Amniotic epithelial cell (primary cell): ENCODE results near the gene ATP6V0A1.
"Not testable (repeated sequence)": the region's sequence is repeated elsewhere in the genome, so short reads cannot be mapped to it uniquely, and the experiment has no call there.

ENCODE experiments used
- DNase-seq: peaks from one replicate; pipeline ENCODE4 v3.0.0-alpha.2; 2010; ENCODE audit warnings: low read depth

ATP6V0A1 gene

DNA sequence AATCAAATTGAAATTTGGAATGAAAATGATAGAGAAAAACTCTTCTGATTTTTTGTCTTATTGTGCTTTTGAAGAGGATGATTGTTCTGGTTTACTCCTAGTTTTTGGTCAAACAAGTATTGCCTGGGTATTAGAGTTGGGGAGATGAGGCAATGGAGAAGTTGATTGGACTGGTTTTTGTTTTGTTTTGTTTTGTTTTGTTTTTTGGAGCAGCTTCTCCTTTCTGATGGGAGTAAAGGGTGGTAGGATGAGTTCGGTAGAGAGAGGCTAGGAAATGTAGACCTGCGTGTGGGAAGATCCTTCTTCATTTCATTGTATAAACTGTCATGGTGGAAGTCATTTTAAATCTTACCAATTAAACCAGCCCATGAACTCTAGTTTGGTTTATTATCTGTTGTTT lies 17.7 kb downstream of the ATP6V0A1 start:
- DNase-seq = no peak

DNA sequence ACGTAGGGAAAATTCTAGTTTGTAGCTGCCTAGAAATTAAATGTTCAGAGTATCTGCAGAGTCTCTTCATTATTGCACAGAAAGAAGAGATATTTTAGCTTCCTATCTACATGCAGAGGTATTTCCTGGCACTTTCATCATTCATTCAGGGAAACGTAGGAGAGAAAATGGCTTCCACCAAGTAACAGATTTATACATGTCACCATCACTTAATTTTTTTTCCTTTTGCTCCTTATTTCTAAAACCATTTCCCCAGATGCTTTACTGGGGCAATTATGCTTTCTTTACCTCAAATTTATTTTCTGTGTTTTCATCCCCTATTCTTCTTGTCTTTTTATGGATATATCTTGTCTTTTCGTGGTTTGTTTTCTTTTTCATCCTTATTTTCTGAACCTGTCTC lies 18.5 kb downstream of the ATP6V0A1 start:
- no peak for DNase-seq

DNA sequence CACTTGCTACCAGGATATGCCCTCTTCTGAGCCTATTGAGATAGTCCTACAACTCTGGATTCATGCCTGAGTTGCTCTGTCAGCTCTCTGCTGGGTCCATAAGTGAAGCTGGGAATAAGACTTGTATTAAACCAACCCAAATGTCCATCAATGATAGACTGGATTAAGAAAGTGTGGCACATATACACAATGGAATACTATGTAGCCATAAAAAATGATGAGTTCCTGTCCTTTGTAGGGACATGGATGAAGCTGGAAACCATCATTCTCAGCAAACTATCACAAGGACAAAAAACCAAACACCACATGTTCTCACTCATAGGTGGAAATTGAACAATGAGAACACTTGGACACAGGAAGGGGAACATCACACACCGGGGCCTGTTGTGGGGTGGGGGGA lies 19.1 kb downstream of the ATP6V0A1 start:
- DNase-seq = not testable (repeated sequence)

DNA sequence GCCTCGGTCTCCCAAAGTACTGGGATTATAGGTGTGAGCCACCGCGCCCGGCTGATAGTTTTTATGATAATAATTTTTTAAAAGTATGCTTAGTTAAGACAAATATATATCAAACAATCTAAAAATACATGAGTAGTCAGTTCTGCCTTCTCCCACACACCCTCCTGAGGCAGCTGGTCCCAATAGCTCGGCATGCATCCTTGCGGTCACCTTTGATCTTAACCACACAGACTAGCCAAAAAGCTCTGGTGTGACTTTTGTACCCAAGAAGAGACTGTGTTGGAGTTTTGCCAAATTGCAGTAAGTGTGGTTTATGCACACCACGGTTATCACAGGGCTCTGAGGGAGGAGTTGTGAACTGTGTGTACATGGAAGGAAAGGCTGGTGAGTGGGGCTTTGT lies 25.6 kb downstream of the ATP6V0A1 start:
- DNase-seq = no peak

DNA sequence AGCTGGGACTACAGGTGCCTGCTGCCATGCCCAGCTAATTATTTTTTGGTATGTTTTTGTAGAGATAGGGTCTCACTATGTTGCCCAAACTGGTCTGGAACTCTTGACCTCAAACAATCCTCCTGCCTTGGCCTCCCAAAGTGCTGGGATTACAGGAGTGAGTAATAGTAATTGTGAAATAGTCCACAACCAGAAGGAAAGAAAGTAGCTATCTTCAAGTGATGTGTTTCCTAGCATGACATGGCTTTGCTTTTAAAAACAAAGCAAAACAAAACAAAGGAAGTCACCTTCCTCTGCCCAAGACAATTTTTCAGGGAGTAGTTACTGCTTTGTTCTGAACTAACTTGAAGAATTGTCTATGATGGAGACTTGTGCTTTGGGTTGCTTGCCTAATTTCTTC lies 27.0 kb downstream of the ATP6V0A1 start:
- peak; percentile 41 for DNase-seq

DNA sequence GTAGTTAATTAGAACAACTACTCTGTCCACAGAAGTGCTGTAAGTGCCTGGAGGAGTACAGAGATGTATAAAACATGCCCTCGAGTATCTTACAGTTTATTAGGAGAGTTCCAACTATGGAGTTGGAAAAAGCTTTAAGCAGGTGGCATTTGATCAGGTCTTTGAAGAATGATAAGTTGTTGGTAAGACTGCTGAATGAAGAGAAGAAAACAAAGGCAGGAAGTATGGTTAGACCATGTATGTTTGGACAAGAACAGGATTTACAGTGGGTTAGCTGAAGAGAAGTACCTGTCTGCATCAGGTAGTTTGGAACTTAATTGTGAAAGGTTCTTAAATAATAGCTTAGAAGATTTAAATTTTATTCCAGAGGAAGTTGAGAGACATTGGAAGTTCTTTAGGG lies 29.4 kb downstream of the ATP6V0A1 start:
- no peak for DNase-seq

DNA sequence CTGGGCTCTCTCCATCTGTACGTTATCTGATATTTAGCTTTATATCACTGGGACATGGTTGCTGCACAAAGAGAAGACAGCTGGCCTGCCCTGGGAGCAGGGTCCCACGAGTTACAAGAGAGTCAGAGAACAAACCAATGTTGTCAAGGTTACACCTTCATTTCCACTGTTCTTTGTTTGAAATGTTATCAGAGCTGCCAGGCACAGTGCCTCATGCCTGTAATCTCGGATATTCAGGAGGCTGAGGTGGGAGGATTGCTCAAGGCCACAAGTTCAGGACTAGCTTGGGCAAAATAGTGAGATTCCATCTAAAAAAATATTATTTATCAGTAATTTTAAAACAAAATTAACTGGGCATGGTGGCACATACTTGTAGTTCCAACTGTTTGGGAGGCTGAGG lies 34.6 kb downstream of the ATP6V0A1 start:
- DNase-seq = peak; percentile 19

DNA sequence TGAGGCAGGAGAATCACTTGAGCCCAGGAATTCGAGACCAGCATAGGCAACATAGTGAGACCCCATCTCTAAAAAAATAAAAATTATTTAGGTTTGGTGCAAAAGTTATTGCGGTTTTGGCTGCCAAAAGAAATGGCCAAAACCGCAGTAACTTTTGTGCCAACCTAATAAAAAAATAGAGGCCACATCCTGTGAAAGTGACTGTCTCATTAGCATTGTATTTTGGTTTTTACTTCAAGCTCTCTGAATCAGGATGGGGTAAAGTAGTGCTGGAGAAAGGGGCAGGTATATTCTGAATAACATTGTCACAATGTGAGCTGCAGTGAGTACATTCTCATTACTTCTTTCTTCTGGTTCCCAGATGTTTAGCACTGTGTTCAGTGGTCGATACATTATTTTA lies 36.0 kb downstream of the ATP6V0A1 start:
- DNase-seq = no peak

DNA sequence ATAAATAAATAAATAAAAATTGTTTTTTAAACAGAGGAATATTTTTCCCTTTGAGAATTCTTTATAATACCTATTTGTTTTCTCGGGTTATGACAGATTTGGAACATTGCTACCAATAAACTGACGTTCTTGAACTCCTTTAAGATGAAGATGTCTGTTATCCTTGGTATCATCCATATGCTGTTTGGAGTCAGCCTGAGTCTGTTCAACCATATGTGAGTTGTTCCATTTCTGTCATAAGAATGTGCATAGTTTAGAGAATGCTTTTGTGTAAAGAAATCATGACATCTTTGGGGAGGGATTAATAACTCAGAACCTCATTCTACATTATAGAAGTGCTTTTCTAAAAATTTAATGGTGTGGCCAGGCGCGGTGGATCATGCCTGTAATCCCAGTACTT lies 40.1 kb downstream of the ATP6V0A1 start:
- DNase-seq = no peak

DNA sequence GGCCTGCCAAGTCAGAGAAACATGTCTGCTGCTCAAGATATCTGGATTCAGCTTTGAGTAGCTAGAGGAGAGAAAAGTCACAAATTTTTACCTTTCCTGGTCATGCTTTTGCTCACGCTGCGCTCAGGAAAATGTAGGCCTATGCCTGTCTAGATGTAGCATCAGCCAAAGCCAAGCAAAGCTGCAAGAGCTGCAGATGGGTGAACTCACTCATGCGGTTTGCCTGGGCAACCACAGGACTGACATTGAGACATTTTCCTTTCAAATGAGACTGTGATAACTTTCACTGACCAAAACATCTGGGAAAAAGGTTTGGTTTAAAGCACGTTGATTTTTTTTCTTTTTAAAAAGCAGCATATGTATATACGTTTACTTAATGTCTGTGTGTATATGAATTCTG lies 43.4 kb downstream of the ATP6V0A1 start:
- no peak for DNase-seq

DNA sequence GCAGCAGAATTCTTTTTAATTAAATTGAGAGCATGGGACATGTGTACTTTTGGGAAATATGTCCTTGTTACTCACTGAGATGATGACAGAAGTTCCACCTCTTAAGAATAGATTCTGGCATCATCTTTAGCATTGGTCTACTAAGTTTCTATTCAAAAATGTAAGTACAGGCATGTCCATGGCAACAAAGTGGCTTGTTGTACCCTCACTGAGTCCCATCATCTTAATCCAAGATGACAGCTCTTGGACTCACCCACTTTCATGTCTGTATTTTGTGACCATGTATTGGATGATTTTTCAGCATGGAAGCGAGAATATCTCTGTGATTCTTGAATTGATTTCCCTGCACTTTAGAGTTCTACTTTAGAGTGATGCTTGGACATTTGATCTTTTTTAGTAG lies 44.2 kb downstream of the ATP6V0A1 start:
- DNase-seq = no peak

DNA sequence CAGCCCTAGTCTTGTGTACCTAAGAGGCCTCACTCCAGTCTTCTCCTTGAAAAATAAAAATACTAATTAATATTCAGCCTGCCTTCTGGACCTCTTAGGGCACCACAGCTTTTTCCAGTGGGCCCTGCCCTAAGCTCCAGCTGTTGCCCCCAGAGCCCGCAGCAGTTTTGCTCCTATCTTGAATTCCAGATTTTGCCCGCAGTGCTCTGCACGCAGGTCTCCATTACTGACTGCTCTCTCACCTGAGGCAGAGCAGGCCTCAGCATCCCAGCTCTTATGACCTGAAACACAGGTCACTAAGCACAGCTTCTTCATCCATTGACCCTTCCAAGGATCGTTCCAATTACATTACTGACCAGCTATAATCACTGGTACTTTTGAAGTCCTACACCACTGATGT lies 49.0 kb downstream of the ATP6V0A1 start:
- DNase-seq = no peak

DNA sequence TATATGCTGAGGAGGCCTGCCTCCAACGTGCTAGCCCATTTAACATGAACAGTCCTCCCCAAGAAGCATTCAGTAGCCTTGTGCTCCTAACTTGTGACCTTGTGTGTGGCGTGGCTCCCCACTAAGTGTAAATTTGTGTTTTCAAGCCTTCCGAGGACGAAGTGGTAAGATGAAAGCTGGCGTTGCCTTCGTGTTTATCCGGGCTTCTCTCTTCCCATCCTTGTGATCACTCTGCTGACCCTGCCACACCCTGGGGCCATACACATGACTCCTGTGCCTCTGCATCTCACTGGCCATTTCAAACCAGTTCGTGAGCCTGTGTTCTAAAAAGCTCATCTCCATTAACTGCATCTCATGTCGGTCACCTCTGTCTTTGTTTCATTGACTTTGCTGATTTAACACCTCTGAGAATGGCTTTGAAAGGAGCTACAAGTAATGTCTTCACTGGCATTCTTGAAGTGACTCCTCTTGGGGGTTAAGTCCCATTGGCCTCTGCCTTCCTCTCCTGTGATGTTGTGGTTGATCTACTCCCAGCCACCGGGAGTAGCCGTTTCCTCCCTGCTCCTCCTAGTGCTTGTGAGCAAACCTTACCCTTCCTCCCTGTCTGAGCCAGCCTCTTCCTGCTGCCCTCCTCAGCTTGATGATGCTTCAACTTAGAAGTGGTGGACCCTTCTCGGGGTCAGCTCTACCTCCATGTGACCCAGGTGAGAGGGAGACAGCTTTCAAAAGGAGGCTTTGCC lies 49.9 kb downstream of the ATP6V0A1 start:
- no peak for DNase-seq

DNA sequence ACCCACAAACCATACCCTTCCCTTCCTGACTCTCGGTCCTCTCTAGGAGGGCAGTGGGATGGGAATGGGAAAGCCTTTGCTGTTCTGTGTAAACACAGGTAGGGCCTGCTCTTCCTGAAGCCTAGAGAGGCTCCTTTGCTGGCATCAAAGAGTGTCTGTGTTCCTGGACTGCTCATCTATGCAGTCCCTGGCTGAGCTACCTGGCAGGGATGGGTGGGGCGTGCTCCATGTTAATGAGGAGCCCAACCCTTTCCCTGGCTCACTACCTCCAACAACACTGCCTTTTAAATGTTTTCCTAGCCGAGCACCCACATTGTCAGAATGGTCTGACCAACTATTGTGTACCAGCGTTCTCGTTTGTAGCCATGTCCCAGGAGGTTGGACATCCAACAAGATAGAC lies 50.7 kb downstream of the ATP6V0A1 start:
- no peak for DNase-seq

DNA sequence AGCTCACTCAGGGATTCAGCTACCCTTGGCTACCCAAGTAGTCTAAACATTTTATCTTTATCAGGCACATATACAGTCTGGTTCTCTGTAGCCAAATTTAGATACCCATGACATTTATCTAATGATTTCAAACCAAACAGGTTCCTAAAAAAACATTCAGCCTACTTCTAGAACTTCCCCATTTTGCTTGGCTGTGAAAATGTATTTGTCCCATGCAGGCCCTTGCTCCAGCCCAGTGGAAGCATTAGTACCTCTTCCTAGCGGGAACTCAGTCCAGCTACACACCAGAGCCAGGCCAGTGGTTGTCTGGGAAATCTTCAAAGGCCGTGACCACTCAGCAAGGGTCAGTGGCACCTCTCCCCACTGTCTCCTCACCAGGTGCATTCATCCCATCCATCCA lies 51.2 kb downstream of the ATP6V0A1 start:
- no peak for DNase-seq

DNA sequence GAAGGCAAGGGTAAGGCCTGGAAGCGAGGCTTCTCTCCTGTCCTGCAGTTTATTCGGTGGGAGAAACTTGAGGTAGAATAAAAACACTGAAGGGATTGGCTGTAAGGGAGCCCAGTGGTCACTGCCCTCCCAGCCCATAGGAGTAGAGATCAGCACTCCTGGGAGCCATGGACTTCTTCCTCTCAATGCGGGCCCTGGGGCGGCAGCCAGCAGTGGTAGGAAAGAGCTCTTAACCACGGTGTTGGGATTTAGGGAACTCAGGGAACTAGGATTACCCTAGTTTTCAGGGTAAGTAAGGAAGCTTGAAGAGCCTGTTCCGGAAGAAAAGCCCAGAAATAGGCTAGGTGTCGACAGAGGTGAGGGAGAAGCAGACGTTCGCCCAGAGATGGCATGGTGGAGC lies 53.6 kb downstream of the ATP6V0A1 start:
- DNase-seq = no peak

DNA sequence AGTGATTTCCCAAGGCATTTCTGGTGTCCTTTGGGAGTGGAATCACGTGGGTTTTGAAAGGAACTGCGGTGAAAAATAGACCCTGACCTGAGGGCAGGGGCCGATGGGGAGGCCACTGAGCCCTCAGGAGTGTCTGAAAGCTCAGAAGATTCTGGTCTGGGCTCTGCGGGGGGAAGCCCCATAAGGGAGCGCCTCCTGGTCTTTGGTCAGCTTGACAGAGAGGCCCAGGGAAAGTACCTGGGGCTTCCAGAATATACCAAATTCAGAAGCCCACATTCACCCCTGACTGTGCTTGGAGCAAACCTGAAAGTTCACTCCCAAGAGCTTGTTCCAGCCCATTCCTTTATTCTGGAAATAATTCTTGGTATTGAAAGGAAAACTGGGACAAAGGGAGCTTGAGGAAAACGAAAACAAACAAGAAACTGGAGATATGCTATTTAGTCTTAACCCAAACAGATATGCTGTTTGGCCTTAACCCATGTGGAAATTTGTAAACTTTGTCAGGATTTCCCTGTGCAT lies 54.1 kb downstream of the ATP6V0A1 start:
- no peak for DNase-seq

DNA sequence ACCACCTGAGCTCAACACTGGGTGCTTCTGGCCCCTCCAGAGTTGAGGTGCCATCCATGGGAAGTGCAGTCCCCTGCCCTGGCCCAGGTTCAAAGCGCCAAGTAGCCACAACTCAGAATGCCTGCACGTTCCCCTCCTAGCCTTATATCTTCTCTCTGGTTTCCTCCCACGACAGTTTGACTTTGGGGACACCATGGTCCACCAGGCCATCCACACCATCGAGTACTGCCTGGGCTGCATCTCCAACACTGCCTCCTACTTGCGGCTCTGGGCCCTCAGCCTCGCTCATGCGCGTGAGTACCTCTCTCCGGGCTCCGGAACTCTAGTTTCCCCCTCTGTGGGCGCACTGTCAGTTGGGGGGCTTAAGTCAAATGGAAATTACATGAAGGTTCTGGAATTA lies 55.0 kb downstream of the ATP6V0A1 start:
- DNase-seq = no peak

DNA sequence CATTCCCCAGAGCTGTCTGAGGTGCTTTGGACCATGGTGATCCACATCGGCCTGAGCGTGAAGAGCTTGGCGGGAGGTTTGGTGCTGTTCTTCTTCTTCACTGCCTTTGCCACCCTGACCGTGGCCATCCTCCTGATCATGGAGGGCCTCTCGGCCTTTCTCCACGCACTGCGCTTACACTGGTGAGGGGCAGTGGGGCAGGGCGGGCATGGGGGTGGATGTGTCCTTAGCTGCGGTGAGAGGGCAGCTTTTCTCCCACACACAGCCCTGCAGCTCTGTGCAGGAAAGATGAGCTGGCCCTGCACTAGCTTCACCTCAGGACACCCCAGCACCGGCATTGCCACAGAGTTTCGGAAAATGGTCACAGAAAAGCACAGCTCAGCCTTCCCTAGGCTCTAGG lies 55.6 kb downstream of the ATP6V0A1 start:
- DNase-seq = no peak

DNA sequence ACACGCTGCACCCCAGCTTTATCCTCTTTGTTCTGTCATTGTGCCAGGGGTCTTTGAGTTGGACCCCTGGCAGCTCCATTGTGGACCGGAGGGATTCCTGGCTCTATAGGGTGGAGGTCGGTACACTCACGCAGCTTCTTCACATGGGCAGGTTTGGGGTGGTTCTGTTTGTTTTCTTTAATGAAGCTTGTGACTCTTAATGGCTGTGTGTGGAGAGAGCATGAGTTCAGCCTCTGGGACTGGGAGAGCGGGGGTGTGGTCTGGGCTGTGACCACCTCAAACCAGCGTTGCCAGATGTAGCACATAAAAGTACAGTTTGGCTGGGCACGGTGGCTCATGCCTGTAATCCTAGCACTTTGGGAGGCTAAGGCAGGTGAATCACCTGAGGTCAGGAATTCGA lies 56.2 kb downstream of the ATP6V0A1 start:
- no peak for DNase-seq

DNA sequence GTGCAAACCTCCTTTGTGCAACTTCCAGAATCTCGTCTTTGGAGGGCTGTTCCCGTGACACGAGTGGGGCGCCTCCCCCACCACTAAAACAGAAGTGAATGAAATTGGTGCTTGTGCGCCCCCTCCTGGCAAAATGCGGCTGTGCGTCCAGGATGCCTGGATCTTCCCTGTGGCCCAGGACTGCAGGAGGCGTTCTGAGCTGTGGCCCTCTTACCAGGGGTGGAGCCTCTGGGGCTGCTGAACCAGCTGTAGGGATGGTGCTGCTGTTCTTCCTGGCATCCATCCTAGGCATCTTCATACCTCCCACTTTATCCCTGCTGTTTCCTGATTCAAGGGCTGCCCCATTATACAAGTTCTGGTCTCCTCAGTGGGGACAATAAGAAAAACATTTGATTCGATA lies 58.8 kb downstream of the ATP6V0A1 start:
- peak; percentile 86 for DNase-seq

DNA sequence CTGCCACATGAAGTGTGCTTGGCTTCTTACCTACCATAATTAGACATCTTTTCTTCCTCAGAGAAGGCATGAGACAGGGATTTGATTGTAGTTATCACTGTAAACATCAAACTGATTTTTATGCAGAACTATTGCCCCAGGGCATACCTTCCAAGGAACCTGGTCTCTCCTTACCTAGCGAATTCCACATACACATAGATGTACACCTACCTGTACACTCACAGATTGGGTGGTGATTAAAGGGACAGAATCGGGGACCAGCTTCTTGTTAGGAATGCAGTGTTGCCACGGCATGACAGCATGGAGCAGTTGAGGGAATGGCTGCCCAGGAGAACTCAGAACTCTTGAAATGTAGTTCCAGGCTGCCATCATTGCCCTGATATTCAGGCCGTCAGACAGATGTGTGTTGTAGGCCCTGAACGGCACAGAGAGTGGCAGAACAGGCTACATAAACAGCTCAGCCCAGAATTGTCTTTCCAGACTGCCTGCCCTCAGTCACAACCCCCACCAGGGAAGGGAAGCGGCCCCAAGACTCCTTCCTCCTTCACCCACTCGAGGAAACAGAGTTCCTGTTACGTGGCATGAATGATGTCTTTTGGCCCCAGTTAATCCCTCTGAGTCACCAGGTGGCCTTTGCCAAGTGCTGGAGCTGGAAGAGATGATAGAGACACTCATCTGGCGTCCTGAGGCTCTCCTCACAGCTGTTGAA lies 59.5 kb downstream of the ATP6V0A1 start:
- DNase-seq = peak; percentile 98

DNA sequence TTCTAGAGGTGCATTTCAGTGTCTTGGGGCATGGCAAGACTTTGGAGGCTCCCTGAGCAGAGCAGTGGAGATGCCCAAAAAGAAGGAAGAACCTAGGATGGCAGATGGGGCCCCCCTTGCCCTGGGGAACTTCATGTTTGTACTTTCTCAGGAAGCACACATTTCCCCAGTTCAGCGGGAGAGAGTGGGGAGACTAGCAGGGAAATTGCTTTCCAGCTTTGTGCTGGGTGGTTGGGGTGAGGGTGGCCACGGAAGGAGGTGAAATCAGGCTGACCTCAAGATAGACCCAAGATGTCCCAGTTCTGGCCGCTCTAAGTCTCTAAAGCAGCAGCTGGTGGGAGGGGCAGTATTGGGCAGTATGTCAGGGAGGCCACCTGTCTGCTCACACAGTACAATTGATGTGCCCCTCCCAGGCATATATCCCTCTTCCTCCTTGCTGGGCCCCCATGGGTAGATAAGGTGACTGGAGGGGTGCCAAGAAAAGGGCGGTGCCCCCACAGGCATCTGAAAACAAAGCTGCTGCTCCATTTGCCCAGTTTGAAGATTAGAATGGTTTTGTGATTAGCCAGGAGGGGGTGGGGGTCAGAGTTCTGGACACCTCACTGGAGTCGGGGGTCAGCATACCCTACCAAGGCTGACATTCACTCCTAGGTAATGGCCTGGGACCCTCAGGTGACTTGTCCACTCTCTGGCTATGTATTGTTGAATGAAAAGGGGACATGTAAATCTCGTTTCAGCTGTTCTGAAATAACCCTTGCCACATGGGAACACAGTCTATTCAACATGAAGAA lies 60.3 kb downstream of the ATP6V0A1 start:
- DNase-seq = peak; percentile 77
